EH (cell line): Measurements from ENCODE around the gene TRIM47.
A peak's percentile ranks its signal among the peaks of the same experiment; 100 is the strongest.

Experiments used
- DNase-seq: peaks from one replicate; pipeline ENCODE4 v3.0.0-alpha.2; 2015; ENCODE audit warnings: low read depth

The TRIM47 gene

DNA sequence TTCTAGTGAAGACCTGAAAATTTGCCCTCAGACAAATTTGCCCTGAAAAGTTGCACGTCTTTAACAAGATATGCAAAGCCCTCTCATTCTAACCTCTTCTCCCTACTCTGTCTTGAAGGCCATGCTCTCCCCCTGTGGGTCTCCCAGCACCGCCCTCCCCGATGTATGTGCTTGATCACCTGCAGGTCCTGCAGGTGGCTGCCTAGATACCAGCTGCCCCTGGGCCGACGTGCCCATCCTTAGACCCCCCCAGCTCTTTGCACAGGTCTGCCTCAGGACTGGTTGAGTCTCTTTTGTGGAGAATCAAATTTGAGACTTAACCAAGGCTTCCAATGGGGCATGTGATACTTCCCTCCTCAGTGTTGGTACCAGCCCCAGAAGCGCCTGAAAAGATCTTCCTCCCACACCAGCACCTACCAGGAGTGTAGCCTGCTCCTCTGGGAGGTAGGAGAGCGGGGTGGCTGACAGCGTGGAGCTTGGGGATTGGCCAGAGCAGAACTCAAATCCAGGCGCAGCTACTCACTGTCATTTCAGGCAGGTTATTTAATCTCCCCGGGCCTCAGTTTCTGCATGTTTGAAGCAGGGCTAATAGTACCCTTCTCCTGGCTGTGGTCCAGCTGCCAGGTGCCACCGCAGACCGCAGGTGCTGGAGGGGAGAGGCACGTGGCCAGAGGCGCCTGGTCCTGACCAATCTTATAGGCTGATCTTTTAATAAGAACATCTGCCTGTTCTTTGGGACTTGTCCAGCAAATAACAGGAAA, 30.9 kb upstream of the TRIM47 start:
- DNase-seq: peak; percentile 23

DNA sequence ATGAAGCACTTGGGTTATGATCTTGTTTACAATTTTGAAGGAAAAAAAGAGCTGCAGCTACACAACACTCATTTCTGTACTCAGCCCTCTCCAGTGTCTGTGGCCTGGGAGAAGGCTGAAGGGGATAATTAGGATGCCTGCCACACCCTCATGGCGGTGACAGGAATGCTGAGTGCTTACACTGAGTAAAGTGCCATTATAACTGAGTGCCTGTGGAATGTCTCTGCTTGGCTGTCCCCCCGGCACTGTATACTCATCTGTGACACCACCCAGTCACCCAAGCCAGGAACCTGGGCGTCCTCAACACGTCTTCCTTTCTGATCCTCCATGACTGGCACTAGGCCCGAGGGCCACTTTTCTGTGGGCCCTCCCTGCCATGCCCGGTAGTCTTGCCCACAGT, 29.8 kb upstream of the TRIM47 start:
- peak; percentile 54 for DNase-seq

DNA sequence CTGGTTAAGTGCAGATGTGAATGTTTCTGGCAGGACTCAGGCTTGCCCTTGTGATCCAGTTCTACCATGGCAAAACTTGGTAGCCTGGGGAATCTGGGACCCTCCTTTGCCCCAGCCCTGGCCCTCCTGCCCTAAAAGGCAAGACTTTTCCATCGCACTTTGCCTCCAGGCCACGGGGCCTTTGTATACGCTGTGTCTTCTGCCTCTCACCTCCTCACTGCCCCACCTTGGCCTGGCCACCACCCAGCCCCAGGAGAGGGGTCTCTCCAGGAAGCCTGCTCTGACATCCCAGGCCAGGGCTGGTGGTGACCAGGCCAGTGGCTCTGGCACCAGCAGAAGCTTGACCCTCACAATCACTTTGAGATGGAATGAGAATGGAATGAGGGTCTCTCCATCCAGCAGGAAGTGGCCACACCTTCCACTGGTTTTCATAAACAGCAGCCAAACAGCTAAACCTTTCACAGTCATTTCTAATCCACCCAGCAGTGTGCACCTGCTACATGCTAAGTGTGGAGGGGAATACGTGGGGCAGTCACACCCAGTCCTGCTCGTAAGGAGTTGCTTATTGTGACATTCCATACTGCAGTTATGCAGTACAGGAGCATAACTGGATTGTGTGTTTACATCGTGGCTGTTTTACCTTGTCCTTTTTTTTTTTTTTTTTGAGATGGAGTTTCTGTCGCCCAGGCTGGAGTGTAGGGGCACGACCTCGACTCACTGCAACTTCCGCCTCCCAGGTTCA, 27.9 kb upstream of the TRIM47 start:
- DNase-seq: no peak

DNA sequence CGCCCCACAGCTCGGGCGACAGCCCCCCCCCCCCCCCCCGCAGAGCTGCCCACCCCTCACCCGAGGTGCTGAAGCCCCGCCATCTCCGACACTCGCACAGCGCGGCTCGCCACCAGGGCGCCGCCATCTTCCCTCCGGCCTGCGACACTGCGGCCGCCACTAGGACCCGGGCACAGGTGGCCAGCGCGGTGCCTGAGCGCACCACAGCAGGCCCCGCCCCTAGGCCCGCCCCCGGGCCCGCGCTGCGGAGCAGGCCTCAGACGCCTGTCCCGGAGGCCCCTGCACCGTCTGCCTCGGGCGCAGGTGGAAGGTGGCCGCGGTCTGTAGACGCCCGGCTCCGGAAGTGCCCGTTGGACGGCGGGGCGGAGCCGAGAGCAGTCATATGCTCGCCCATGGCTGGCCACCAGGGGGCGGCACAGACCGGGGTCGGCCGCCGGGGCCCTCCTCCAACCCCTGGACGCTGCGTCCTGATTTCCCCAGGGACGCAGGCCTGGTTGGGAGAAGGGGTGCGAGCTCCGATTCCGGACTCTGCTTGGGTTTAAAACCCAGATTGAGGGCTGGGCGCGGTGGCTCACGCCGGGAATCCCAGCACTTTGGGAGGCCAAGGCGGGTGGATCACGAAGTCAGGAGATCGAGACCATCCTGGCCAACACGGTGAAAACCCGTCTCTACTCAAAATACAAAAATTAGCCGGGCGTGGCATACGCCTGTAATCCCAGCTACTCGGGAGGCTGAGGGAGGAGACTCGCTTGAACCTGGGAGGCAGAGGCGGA, 26.6 kb upstream of the TRIM47 start, which contains the start of gene MRPL38:
TSS of gene MRPL38 (minus strand) at position 136 of the 773 bp plus-strand sequence. CDS start at position 127, 9 bp downstream.
- peak; percentile 96 for DNase-seq

DNA sequence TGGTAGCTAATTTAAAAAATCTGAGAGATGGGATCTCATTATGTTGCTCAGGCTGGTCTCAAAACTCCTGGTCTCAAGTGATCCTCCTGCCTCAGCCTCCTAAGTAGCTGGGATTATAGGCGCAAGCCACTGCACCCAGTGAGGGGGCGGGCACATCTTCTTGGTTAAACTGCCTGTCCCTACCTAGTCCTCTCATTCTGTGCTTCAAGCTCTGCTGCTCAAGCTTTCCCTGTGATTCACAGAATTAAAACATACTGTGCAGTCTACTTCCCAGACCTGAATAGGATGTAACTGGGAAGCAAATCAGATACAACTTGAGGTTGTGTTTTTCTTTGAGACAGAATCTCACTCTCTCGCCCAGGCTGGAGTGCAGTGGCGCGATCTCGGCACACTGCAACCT, 24.0 kb upstream of the TRIM47 start:
- no peak for DNase-seq

DNA sequence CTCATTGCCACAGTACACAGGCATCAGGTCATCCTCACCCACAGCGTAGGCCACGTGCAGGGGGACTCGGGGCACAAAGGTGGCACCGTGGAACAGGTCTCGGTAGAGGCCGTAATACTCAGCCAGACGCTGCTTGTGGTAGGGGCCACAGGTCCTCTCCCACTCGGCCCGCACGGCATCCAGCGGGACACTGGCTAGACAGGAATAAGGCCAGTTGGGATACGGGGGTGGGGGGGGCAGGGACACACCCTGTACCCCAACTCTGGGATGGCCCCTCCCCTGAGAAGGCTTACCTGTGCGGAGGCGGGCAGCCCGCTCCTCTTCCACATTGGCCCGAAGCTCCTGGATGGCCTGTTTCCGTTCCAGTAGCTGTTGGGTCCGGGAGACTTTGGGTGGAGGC, 23.3 kb upstream of the TRIM47 start:
- DNase-seq: no peak

DNA sequence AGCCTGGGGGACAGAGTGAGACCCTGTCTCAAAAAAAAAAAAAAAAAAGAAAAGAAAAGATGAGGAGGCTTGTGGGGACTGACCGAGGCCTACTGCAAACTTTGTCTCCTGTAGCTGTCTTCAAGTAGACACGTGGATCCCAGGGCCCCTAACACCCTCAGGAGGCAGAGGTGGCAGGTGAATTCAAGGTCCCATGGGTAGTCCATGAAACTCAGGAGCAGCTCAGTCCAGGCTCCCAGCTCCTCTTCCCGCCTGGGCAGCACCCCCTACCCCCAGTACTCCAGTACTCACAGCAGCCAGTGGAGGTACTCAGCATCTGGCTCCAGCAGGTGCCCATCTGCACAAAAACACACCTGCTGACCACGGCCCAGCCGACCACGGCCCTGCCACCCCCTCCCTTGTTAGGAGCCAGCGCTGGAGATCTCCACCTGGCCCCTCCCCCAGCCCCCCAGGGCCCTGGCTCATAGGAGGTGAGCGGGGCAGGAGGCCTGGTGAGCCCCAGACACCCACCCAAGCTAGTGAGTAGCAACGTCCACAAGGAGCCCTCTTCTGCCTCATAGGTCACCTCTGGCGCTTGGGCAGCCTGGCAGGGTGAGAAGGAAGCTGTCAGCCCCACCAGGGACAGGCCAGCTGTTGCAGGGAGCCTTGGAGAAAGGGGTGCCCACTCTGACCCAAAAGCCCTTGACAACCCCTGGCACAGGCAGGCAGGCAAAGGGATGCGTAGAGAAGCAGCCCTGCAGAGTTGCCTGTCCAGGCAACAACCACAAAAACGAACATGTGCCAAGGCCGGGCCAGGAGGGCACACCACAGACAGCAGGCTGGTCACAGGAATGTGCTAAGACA, 22.5 kb upstream of the TRIM47 start:
- no peak for DNase-seq

DNA sequence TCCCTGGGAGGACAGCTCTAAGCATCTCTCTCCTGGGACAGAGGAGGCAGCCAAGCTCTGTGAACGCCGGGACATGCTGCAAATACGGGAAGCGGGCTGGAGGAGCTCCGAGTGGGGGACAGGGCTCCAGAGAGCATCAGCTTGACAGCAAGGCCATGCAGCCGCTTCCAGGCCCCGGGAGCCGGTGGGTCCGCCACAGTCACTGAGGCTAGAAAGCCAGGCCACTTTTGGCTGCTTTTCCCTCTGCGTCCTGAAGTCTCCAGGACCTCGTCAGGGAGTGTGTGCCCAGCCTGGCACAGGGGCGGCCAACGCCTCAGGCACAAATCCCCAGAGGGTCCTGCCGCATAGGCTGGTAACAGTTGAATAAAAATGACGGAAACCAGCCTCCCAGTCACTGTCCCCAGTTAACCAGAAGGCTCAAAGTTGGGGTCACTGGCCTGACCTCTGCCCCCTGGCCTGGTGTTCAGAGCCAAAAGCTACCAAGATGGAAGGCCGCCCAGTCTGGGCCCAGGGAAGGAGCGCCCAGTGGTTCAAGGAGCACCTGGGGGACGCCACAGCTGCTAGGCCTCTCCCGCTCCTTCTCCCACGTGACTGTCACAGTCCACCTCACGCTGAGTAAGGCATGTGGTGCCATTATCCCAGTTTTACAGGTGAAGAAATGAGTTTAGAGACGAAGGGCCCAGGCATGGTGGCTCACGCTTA, 21.5 kb upstream of the TRIM47 start:
- DNase-seq: no peak

DNA sequence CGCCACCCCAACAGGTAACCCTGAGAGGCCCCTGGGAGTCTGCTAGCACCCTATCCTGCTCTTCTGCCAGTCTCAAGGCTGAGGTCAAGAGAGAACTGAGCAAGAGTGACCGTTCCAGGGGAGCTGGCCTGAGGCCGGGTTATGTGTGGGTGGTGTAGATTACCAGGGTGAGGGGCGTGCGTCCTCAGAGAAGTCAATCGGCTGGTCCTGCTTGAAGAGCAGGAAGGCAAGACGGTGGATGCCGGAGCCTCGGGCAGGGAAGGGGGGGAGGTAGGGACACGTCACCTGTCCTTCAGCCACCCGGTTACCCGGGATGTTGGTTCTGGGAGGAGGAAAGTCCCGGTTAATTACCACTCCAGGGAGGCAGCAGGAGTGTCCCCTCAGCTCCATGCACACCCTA, 21.0 kb upstream of the TRIM47 start:
- no peak for DNase-seq

DNA sequence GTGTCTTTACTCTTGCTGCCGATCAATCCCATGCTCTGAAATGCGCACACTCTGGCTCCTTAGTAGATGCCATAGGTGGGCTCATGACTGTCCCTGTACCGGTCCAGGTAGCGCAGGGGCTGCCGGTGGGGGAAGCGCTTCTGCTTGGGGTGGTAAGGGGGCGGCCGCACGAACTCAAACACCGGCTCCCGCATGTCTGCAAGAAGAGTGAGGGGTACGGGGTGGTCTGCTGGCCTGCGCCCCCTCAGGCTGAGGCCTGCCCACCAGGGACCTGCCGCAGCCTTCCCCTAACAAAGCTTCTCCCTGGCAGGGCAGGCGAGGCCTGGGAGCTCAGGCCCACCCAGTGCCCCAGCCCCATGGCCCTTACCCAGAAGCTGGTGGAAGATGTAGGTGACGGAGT, 20.4 kb upstream of the TRIM47 start:
- DNase-seq: no peak

DNA sequence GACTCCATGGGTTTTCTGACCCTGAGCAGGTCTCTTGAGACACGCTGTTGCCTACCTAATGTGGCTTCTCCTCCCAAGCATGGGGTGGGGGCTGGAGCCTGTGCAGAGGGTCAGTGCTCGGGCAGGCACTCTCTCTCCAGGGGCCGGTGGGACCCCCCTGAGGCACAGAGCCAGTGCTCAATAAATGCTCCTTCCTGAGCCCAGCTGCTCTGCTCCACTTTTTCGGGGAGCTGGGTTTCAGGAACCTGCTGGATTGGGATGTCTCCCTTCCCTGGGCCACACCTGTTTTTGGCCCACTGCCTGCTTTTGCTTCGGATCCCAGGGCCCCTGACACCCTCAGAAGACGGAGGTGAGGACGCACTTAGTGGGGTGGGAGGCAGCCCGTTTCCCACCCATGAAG, 19.7 kb upstream of the TRIM47 start:
- DNase-seq: no peak

DNA sequence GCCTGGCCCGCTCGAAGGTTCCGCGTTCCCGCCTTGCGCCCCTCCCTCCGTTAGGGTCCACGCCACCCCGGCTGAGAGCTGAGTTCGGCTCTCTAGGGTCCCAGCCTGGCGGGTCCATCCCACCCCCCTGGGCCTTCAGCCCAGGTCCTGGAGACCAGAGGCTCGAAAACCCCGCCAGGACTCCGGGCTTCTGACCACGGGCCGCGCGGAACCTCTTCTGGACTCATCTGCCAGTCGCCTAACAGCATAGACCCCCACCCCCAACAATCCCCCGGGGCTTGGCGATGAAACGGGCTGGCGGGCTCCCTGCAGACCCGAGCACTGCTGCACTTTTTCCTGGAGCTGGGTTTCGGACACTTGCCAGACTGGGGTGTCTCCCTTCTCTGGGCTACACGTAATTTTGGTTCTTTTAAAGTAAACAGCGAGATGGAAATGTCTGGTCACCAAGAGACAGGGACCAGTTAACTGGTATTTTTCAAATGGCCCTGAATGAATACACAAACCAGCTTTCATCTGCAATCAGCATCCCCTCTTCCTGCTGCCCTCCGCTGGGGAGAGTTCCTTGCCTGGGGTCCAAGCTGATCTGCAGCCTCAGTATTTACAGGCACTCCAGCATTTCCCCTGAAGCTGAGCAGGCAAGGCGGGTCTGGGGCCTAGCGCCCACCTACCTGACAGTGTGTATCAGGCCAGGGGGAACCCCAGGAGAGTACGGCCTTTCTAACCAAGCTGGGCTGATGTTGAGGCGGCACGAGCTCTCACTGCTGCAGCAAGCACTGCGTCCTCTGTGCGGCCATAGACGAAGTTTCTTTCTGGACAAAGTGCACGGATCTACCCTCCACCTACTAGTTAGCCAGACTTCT, 19.0 kb upstream of the TRIM47 start:
- DNase-seq: no peak

DNA sequence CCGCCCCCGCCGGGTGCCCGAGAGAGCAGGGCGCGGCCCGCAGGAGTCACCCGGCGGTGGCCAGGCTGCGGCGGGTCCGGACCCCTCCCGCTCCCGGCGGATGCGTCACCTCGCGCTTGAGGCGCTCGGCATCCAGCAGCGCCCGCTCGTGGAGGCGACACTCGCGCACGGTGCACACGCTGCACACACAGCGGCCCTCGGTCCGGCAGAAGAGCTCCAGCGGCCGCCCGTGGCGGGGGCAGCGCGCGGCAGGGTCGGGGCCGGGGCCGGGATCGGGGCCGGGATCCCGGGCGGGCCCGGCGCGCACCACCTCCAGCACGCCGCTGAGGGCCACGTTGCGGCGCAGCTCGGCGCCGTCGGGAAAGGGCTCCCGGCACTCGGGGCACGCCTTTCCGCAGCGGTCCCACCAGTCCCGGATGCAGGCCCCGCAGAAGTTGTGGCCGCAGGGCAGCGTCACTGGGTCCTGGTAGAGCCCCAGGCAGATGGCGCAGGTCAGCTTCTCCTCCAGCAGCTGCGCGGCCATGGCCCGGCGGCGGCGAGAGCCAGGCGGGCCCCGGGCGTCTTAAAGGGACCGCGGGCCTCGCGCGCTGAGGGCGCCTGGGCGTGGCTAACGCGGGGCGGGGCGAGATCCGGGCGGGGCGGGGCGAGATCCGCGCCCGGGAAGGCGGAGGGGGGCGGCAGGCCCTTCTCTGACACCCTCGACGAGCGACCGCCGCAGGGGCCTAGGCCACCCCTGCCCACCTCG, 18.2 kb upstream of the TRIM47 start, which contains the start of gene TRIM65:
TSS of gene TRIM65 (minus strand) at position 537 of the 745 bp plus-strand sequence. CDS start at position 523, 14 bp downstream.
- DNase-seq: peak; percentile 82

DNA sequence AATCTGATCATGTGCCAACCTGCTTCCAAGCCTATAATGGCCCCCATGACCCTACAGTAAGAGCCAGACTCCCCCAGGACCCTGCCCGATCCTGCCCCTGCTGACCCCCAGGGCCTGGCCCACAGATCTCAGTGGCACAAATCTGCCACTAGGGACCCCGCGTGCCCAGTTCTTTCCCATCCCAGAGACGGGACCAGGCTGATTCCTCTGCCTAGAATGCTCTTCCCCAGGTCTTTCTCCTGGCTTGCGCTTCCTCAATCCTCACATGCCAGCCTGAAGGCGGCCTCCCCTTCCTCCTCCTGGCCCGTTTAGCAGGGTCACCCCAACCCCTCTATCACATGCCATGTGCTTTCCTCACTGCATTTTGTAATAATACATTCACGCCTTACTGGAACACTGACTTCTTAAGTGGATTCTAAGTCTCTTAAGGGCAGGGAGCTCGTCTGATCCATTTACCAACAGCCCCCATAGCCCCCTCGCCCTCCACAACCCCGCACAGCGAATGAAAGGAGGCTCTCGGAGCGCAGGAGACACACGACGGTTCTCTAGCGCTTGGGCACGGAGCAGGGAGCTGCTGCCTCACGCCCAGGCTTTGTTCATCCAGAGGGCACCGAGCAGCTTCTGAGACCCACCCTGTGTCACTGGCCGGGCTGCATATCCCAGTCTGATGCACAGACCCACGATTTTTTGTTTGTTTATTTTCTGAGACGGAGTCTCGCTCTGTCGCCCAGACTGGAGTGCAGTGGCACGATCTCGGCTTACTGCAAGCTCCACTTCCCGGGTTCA, 17.2 kb upstream of the TRIM47 start:
- peak; percentile 43 for DNase-seq

DNA sequence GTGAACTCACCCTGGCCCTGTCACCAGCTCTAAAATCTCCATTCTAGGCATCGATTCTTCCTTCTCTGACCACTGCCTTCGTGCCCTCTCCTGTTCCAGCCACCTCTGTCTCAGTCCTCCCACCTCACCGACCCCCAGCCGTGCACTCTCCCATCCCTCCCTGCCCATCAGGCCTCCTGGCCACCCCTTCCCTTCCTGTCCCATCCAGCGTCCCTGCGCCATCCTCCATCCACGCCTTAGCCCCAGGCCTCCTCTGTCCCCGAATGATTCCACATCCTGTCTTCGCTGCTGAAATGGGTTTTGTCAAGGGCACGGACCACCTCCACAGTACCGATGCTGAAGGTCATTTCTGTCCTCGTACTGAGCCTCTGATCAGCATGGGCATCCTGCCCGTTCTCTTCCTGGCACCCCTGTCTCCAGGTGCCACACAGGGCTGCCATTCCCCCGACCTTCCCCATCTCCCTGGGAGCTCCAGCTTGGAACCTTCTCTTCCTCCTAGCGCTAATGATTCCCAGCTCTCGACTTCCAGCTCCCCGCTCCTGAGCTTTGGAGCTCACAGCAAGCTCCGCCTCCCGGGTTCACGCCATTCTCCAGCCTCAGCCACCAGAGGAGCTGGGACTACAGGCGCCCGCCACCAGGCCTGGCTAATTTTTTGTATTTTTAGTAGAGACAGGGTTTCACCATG, 15.8 kb upstream of the TRIM47 start:
- peak; percentile 56 for DNase-seq

DNA sequence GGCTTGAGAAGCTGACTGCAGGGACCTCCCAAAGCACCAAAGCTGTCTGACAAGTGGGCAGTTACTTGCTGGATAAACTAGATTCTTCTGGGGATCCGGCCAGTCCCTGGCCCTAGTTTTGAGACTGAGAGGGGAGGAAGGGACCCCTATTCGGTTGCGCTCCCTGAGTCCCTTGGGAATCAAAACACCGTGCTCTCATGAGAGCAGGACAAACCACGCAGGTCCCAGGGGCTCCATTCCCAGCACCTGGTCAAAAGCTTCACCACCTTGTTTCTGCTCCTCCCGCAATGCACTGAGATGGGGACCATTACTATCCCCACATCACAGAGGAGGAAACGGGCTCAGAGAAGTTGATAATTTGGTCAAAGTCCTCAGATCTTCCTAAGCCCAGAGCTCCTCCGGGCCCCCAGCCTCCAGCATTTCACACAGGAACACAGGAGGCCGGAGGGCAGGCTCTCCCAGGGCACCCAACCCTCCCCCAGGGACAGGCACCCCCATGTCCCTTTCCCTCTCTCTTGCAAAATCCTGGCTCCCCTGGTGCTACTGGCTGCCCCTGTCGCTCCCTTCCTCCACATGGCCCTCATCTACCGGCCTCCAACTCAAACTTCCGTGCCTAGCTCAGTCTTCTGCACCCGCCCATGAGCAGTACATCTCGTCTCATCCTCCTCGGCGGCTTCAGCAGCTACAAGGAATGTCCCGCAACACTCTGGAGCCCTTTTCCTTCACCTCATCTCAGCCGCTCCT, 15.1 kb upstream of the TRIM47 start:
- no peak for DNase-seq

DNA sequence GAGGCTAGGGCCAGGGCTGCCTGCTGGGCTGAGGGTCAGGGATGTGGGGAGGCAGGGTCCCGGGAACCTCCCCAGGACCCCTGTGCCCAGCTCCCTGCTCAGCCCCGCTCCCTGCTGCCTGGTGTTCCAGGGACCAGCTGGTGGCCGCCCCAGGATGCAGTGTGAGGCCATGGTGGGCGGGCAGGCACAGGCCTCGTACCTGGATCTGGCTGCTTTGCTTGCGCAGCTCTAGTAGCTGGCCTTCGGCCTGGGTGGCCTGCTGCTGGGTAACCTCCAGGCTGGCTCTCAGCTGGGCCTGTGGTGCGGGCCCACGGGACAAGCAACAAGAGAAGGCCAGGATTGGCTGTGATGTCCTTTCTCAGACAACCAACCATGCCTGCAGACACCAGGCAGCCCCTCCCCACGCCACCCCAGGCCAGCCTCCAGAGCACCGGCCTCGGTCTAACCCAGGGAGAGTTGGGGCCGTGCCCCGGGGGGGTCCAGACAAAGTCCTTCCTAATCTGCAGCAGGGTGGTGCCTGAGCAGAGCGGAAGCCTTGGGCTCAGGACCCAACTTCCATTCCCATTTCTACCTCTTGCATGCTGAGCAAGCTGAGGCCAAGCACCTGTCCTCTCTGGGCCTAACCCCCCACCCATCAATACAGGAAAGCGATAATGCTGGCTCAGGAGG, 14.3 kb upstream of the TRIM47 start:
- DNase-seq: no peak
